ENCODE measurements around the gene PRKCI. TPM values are rescaled to one million over a fixed set of nuclear protein-coding genes. Genes with fewer than 3 reads are reported as not detected.

Gene PRKCI
- total RNA-seq, 4 donors from 2014 or later: 10.5 to 20.9 (median 14.0) TPM

DNA sequence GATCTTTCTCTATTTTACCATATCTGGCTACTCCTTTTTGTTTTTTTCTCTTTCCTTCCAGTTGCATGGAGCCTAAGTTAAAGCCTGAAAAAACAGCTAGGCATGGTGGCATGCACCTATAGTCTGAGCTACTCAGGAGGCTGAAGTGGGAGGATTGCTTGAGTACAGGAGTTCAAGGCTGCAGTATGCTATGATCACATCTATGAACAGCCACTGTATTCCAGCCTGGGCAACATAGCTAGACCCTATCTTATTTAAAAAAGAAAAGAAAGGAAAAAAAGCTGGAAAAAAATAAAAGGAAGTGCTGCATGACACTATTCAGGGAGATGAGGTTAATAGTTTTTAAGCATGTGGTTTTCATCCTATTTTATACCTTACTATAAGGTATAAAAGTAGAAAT, 131.3 kb downstream of the PRKCI start:
- H3K9me3 ChIP-seq: no peaks in the 10 kb centered on the region
- peaks cover 17 to 20% of the 10 kb centered on the region in 2 donors for H3K4me1 ChIP-seq
- in situ Hi-C loops (cut with MboI; ENCODE audit: low sequenced_read_pairs in 4 of 4) (loop anchor here in 1 of 4 donors (25.0 kb wide), 1 partner anchor 591 kb away; the partner anchor contains the start of genes ACTRT3, MYNN and TERC), intact Hi-C loops (cut with DNase I; ENCODE audit: low total_unique reads) (loop anchor here (10.0 kb wide), 1 partner anchor 1101 kb away; no protein-coding TSS in a partner anchor)
- no peak for DNase-seq
- no peak for ATAC-seq
- H3K4me3 ChIP-seq: no peak overlapping the region
- no peaks in the 10 kb centered on the region for H3K27me3 ChIP-seq
- H3K36me3 ChIP-seq: no peaks in the 10 kb centered on the region
- no peak overlapping the region for H3K27ac ChIP-seq
- TF ChIP-seq CTCF (IDR thresholded peaks at IDR 0.05 in 4 of 5, conservative IDR thresholded peaks at IDR 0.05 in 1 of 5) (no peak), POLR2A (IDR thresholded peaks at IDR 0.05) (no peak)

- DNase-seq (no peak), ATAC-seq (no peak)
- no peaks in the 10 kb centered on the region for H3K27me3 ChIP-seq
- peaks cover 24 to 29% of the 10 kb centered on the region in 2 donors for H3K4me1 ChIP-seq
- no peak overlapping the region for H3K4me3 ChIP-seq
- H3K9me3 ChIP-seq: no peaks in the 10 kb centered on the region
- H3K36me3 ChIP-seq: no peaks in the 10 kb centered on the region
- intact Hi-C loops (cut with DNase I; ENCODE audit: low total_unique reads) (loop anchor here (5.0 to 10.0 kb wide), 2 partner anchors 58 to 1100 kb away; no protein-coding TSS in a partner anchor), in situ Hi-C loops (cut with MboI; ENCODE audit: low sequenced_read_pairs in 4 of 4) (loop anchor here in 1 of 4 donors (25.0 kb wide), 1 partner anchor 592 kb away; the partner anchor contains the start of genes ACTRT3, MYNN and TERC)
- no peak overlapping the region for H3K27ac ChIP-seq
- TF ChIP-seq POLR2A (IDR thresholded peaks at IDR 0.05) (no peak), CTCF (IDR thresholded peaks at IDR 0.05 in 4 of 5, conservative IDR thresholded peaks at IDR 0.05 in 1 of 5) (no peak)
These were observed 132.5 kb downstream of the PRKCI start for GRCh38 chr3:170354760-170355159.

Other genes with a start within 250 kb of the PRKCI start
- 1 to 10 TPM in 2 of 4 donors, under 1 TPM in 2; 0.62 to 2.1 (median 1.2) TPM for gene GPR160, start 184.4 kb upstream of the PRKCI start, total RNA-seq
- 10 to 100 TPM; 25.4 to 37.0 (median 32.4) TPM for gene PHC3, start 40.7 kb upstream of the PRKCI start, total RNA-seq
- gene SKIL, start 135.3 kb downstream of the PRKCI start, total RNA-seq: 10 to 100 TPM; 26.7 to 45.1 (median 29.4) TPM
- gene CLDN11, start 196.4 kb downstream of the PRKCI start, total RNA-seq: 1 to 10 TPM in 2 of 4 donors, under 1 TPM in 2; 0.53 to 2.7 (median 1.4) TPM